Measurements from ENCODE around the gene FBXO24. TPM values are rescaled to one million over a fixed set of nuclear protein-coding genes. Genes with fewer than 3 reads are reported as not detected.

Gene FBXO24
- total RNA-seq, 1 experiment from 2014 or later: 1.1 TPM

DNA sequence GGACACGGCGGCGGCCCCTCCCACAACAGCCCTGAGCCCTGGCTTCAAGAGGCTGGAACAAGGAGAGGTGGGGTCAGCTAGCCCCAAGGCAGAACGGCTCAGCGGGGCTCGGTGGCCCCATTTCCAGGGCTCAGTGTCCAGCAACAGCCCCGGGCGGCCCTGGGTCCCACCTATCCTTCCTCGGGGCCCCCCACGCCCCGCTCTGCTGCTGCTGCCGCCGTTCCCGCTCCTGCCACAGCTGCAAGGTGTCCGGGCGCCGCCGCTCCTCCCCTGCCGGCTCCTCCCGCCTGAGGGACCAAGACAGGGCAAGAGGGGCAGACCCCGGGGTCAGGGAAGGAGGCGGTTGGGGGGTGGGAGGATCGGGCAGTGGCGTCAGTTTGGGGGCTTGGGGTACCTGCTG lies 9.0 kb upstream of the FBXO24 start:
- H3K27ac Mint-ChIP-seq (ENCODE audit: low read depth, unreplicated experiment): no peak overlapping the region
- H3K4me1 Mint-ChIP-seq (ENCODE audit: insufficient read depth, unreplicated experiment): no peaks in the 10 kb centered on the region
- intact Hi-C loops (cut with micrococcal nuclease): no loop called here
- ChIA-PET CTCF (interaction anchor here (1.2 to 1.5 kb wide), 2 partner anchors 13 to 16 kb away, joined by 4 to 7 read pairs; no protein-coding TSS in a partner anchor), POLR2A (interaction anchor here (1.2 kb wide), 1 partner anchor 9 kb away, joined by 3 read pairs; the partner anchor contains the start of gene FBXO24)
- TF ChIP-seq, protein P1, sequence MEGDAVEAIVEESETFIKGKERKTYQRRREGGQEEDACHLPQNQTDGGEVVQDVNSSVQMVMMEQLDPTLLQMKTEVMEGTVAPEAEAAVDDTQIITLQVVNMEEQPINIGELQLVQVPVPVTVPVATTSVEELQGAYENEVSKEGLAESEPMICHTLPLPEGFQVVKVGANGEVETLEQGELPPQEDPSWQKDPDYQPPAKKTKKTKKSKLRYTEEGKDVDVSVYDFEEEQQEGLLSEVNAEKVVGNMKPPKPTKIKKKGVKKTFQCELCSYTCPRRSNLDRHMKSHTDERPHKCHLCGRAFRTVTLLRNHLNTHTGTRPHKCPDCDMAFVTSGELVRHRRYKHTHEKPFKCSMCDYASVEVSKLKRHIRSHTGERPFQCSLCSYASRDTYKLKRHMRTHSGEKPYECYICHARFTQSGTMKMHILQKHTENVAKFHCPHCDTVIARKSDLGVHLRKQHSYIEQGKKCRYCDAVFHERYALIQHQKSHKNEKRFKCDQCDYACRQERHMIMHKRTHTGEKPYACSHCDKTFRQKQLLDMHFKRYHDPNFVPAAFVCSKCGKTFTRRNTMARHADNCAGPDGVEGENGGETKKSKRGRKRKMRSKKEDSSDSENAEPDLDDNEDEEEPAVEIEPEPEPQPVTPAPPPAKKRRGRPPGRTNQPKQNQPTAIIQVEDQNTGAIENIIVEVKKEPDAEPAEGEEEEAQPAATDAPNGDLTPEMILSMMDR (IDR thresholded peaks at IDR 0.05; ENCODE audit: unreplicated experiment): no peak
- peaks cover 30% of the 10 kb centered on the region for H3K36me3 Mint-ChIP-seq (ENCODE audit: insufficient read depth, unreplicated experiment)
- no TSS peak for BruUV-seq (replicated peaks)
- no peak overlapping the region for H3K4me3 Mint-ChIP-seq (ENCODE audit: unreplicated experiment)
- no peak for DNase-seq (ENCODE audit: unreplicated experiment)
- no peaks in the 10 kb centered on the region for H3K9me3 Mint-ChIP-seq (ENCODE audit: unreplicated experiment)
- no peaks in the 10 kb centered on the region for H3K27me3 Mint-ChIP-seq (ENCODE audit: insufficient read depth, unreplicated experiment)

DNA sequence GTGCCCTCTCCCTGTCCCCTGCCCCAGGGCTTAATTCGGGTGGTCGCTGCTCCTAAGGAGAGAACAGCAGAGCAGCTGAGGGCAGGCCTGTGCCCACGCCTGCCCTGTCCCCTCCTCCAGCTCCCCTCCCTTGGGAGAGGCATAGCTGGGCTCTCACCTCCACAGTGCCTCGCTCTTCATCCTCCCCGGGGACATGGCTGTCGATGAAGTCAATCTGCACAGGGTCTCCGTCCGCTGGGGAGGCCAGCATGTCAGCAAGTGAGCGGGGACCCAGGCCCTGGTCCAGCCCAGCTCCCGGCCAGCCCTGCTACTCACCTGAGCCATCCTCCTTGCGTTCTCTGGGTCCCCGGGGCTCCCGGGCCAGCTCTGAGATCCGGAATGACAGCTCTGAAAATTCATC lies 8.6 kb upstream of the FBXO24 start:
- Mint-ChIP-seq H3K27ac (ENCODE audit: low read depth, unreplicated experiment) (no peak overlapping the region), H3K36me3 (ENCODE audit: insufficient read depth, unreplicated experiment) (peaks cover 30% of the 10 kb centered on the region), H3K4me3 (ENCODE audit: unreplicated experiment) (no peak overlapping the region), H3K4me1 (ENCODE audit: insufficient read depth, unreplicated experiment) (no peaks in the 10 kb centered on the region), H3K9me3 (ENCODE audit: unreplicated experiment) (no peaks in the 10 kb centered on the region), H3K27me3 (ENCODE audit: insufficient read depth, unreplicated experiment) (no peaks in the 10 kb centered on the region)
- ChIA-PET POLR2A (interaction anchor here (1.2 kb wide), 1 partner anchor 9 kb away, joined by 3 read pairs; the partner anchor contains the start of gene FBXO24), CTCF (interaction anchor here (1.2 to 1.5 kb wide), 2 partner anchors 13 to 17 kb away, joined by 4 to 7 read pairs; no protein-coding TSS in a partner anchor)
- DNase-seq (ENCODE audit: unreplicated experiment): no peak
- TF ChIP-seq, protein P1 (IDR thresholded peaks at IDR 0.05; ENCODE audit: unreplicated experiment): no peak
- intact Hi-C loops (cut with micrococcal nuclease): no loop called here
- BruUV-seq (replicated peaks): no TSS peak

DNA sequence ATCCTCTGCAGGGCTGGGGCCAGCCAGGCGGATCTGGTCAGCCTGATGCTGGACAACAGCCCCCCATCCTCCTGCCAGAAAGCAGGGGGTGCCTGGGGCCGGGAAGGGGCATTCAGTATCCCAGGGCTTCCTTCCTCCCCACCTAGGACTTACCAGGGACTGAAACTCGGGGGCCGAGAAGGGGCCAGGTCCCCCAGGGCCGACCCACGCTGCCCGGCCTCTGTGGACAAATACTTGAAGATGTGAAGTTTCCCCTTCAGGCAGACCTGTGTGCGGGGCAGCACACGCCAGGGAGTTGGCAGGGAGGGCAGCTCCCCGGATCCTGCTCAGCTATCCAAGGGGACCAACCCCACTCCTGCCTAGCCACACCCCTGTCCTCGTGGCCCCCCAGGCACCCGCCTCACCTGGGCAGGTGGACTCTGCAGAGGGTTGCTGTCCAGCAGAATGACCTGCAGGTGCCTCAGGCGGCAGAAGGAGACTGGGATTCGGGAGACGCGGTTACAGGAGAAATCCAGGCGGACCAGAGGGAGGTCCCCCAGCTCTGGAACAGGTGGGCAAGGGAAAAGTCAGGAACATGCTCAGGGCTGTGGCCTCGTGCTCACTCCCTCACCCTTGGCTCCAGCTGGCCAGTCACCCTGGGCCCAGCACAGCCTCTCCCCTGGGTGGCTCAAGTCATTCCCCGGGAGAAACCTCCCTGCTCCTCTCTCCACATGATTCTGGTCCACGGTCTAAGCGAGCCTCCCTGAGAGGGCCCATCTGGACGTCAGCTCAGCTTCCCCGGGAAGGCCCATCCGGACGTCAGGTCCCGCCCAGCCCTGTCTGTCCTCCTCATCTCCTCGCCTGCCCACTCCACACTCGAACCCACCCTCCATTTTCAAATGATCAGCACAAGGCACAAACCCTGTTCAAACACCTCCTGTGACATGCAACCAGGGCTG lies 7.6 kb upstream of the FBXO24 start:
- BruUV-seq (replicated peaks): no TSS peak
- Mint-ChIP-seq H3K27ac (ENCODE audit: low read depth, unreplicated experiment) (no peak overlapping the region), H3K4me3 (ENCODE audit: unreplicated experiment) (no peak overlapping the region), H3K4me1 (ENCODE audit: insufficient read depth, unreplicated experiment) (peaks cover under 1% of the 10 kb centered on the region), H3K9me3 (ENCODE audit: unreplicated experiment) (no peaks in the 10 kb centered on the region), H3K27me3 (ENCODE audit: insufficient read depth, unreplicated experiment) (no peaks in the 10 kb centered on the region), H3K36me3 (ENCODE audit: insufficient read depth, unreplicated experiment) (peaks cover 30% of the 10 kb centered on the region)
- CTCF ChIA-PET: interaction anchor here (0.5 to 1.2 kb wide), 3 partner anchors 18 to 142 kb away, joined by 3 to 5 read pairs (median 4); partner anchors contain the start of gene PPP1R35
- TF ChIP-seq, protein P1 (IDR thresholded peaks at IDR 0.05; ENCODE audit: unreplicated experiment): no peak
- no peak for DNase-seq (ENCODE audit: unreplicated experiment)
- intact Hi-C loops (cut with micrococcal nuclease): no loop called here
- POLR2A ChIA-PET: no interaction called here

DNA sequence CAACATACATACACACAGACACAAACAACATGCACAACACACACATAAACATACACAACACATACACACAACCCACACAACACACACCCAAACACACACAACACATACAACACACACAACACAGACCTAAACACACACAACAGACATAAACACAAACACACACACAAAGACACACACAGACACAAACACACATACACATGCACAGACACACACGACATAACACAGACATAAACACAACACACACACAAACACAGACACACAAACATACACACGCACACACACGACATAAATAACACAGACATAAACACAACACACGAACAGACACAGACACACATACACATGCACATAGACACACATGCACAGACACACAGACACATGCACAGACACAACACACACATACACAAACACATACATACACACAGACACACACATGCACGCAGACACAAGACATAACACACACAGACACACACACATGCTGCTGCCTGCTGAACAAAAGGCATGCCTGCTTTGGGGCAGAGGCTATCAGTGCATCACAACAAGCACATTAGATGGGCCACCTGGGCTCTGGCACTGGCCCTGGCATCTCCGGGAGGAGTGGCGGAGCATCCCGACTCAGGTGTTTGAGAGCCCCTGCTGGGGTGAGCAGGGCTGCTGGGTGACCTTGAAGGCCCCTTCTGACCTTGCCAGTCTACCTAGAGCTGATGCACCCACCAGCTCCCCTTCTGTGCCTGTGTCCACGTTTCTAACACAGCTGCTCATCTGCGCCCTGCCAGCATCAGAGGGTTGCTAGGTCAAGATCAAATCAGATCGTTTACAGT lies 5.5 kb upstream of the FBXO24 start:
- intact Hi-C loops (cut with micrococcal nuclease): no loop called here
- CTCF ChIA-PET: interaction anchor here (0.6 to 1.3 kb wide), 4 partner anchors 17 to 553 kb away, joined by 3 to 4 read pairs (median 3); partner anchors contain the start of gene POP7
- H3K9me3 Mint-ChIP-seq (ENCODE audit: unreplicated experiment): no peaks in the 10 kb centered on the region

More for the DNA sequence above, 5.5 kb upstream of the FBXO24 start:
- no peak overlapping the region for H3K4me3 Mint-ChIP-seq (ENCODE audit: unreplicated experiment)
- no peaks in the 10 kb centered on the region for H3K27me3 Mint-ChIP-seq (ENCODE audit: insufficient read depth, unreplicated experiment)
- TF ChIP-seq, protein P1 (IDR thresholded peaks at IDR 0.05; ENCODE audit: unreplicated experiment): no peak
- DNase-seq (ENCODE audit: unreplicated experiment): no peak
- peaks cover 27% of the 10 kb centered on the region for H3K36me3 Mint-ChIP-seq (ENCODE audit: insufficient read depth, unreplicated experiment)
- H3K27ac Mint-ChIP-seq (ENCODE audit: low read depth, unreplicated experiment): no peak overlapping the region
- no TSS peak for BruUV-seq (replicated peaks)
- POLR2A ChIA-PET: no interaction called here
- peaks cover 13% of the 10 kb centered on the region for H3K4me1 Mint-ChIP-seq (ENCODE audit: insufficient read depth, unreplicated experiment)
